Measurements from ENCODE around the gene PIMREG.
A peak's percentile ranks its signal among the peaks of the same experiment; 100 is the strongest.

The PIMREG gene

DNA sequence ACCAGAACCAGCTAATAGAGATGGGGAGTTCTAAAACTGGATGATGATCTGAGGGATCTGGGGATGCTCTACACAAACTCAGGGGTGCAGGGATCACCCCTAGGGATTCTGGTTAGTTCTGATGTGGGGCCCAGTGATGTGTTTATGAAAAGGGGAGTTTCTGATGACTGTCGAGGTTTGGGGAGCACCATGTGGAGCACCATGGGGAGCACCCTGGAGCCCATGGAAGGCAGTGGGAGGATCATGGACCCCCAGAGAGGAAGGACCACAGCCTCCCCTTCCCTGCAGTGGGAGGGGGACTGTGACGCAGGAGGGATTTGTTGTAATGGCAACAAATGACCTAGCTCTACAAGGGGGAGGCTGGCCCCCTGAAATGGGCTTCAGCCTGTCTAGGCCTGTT is 18.4 kb downstream of the PIMREG start:
- no peak for DNase-seq

DNA sequence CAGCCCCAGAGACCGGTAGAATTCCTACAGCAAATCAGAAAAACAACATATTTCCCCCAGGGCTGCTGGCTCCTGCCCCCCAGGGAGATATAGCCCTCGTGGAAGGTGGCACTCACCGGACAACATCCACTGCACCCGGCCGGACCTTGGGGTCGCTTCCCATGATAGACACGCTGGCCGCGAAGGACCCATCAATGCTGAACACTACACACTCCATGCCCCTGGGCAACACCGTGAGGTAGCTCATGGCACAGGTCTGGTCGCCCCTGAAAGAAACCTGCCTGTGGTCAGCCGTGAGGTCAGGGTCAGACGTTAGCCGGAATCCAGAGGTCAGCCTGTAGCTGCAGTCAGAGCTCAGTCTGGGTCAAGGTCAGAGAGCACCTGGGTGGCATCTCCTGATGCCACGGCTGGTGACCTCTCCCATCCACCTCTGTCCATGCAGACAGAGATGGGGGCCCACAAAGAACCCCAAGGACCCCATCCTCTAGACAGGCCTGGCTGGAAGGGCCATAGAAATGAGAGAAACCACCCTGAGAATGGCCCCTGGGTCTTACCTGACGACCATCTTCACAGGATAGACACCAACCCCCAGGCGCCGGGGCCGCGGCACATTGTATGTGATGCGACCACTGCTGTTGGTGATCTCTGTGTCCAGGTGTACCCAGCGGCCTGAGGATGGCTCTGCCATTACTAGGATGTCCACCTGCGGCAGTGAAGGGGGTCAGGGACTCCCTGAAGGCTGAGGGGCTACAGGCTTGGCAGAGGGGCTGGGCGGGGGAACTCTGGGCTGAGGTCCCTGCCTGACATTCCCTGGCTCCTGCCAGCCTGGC is 19.6 kb downstream of the PIMREG start:
- DNase-seq, result no peak

DNA sequence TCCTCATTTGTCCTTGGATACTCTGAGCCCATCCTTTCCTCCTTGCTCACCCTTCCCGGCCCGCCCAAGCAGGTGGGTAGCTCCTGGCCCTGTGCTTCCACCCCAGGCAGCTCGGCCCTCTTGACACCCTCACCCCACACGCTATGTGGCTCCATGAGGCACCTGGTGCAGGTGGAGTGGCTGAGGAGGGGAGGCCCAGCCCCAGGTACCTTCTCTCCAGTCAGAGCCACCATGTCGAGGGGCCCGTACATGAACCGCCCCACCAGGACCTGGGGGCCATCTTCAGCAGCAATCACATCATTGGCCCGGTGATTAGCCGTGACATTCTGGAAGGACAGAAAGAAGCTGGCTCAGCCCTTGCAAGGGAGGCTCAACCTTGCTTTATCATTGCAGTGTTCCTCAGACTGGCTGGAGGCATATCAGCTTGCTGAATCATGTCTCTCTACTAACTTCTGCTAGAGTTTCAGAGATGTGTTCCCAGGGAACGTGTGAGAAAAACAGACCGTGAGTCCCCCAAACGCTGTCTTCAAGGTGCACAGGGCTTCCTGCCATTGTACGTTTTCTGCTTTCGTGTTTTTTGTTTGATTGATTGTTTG is 20.3 kb downstream of the PIMREG start:
- no peak for DNase-seq

DNA sequence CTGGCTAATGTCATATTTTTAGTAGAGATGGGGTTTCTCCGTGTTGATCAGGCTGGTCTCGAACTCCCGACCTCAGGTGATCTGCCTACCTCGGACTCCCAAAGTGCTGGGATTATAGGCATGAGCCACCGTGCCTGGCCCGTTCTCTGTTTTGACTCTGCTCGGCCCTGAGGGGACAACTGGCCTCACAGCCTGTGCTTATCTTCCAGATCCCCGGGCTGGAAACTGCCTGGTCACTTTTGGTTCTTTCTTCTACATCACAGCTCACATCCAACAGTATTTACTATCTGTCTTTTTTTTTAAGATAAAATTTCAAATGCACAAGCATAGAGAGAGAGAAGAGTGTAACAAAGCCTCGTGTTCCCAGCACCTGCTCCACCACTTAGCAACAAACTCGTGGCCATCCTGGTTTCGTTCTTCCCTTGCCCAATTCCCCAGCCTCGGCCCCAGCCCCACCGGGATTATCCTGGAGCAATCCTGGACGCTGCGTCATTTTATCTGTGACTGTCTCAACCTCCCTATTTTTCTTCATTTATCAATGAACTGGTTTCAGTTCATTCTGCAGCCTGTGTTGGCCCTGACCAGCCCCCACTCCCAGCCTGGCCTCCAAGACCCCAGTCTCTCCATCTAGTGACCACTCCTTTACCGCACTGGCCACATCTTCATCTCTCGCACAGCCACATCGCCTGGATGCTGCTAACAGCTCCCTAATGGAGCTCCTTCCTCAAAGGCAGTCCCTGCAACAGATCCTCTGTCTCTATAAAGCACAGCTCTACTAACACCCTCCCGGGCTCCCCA is 21.1 kb downstream of the PIMREG start:
- DNase-seq, result no peak

DNA sequence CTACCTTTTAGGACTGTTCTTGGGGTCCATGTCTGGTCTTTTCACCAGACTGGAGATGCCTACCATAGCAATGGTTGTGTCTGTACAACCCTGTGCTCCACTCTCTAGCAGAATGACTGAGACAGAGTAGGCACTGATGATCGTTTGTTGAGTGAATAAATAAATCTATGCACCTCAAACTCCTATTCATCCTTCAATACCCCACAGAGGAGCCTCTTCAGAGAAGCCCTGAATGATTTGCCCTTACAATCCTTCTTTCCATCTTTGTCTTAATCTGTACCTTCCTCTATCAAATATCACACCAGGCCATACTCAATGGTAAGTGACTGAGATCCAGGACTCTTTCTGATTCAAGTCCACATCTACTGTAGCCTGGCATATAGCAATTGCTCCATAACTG is 23.3 kb downstream of the PIMREG start:
- no peak for DNase-seq

DNA sequence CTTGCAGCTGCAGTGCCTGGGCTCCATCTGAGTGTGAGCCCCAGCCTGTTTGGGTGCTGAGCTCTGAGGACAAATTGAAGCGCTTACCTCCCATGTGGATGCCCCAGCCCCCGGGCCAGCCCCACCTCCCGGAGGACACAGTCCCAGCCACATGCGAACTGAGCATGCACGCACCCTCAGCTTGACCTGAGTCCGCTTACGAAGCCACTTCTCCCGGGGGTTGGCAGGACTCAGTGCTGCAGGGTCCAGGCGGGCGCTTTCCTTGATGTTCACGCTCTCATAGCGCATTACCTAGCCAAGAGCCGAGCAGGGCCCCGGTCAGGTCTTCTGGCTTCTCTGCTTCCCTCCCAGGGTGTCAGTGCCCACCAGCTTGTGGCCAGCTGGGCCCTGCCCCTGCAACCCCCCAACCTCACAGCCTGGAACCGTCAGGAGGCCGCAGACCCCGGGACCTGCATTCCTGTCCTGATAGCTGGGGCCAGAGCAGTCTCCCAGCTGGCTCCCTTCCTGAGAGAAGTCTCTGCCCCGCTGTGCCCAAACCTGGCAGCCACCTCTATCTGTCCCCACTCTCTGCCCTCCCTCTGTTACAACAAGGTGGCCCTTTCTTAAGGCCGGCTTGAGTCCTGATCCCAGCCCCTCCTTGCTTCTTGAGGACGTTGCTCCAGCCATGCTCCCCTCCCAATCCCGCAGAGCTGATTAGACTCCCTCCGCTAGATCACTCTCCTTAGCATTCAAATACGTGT is 24.0 kb downstream of the PIMREG start:
- DNase-seq, result no peak

DNA sequence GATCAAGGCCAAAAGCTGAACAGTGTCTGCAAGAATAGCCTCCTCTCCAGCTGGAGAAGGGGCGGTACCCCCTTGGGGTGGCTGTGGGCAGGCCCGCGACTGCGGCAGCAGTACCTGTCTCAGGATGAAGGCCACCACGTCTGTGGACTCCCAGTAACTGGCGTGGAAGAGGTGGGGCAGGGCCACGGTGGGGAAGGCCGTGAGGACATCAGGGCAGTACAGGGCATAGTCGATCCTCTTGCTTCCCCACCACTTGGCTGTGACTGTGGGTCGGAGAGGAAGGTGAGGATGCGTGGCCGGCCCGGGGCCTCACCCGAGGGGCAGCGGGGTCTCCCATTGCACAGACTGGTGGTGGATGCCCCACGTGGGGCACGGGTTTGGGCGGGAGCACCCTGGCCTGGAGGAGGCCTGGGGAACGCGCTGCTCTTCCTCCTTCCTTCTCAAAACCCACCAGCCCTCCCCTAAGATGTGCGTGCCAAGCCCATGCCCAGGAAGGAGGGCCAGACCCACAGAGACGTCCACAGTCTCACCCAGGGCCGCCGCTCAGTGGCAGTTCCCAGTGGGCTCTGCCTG is 26.0 kb downstream of the PIMREG start:
- DNase-seq, result no peak

DNA sequence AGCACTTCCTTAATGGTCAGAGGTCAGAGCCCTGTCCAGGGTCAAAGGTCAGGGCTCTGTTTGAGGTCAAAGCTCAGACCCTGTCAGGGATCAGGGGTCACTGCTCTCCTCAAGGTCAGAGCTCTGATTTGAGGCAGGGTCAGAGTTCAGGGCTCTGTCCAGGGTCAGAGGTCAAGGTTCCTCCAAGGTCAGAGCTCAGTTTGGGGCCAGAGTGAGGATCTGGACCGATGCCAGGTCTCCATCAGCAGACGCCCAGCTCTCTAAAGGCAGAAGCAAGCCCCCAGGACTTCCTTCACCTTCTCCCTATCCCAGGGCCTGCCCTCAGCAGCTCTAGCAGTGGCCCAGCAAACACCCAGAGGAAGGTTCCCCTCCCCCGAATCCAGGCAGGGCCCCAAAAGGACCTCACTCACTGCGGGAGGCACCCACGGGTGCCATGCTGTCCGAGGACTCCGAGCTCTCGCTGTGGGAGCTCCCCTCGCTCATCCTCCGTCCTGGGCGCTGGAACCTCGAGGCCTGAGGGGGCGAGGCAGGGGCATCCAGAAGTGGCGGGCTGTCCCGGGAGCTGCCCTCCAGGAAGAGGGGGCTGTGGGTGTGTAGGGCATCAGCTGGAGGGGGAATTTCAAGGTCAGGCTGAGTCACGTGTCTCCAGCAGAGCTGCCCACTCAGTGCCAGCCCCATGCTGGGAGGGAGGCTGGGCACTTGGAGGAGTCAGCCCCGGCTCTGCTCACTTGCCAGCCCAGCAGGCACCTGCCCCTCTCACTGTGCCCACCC is 26.7 kb downstream of the PIMREG start:
- no peak for DNase-seq

DNA sequence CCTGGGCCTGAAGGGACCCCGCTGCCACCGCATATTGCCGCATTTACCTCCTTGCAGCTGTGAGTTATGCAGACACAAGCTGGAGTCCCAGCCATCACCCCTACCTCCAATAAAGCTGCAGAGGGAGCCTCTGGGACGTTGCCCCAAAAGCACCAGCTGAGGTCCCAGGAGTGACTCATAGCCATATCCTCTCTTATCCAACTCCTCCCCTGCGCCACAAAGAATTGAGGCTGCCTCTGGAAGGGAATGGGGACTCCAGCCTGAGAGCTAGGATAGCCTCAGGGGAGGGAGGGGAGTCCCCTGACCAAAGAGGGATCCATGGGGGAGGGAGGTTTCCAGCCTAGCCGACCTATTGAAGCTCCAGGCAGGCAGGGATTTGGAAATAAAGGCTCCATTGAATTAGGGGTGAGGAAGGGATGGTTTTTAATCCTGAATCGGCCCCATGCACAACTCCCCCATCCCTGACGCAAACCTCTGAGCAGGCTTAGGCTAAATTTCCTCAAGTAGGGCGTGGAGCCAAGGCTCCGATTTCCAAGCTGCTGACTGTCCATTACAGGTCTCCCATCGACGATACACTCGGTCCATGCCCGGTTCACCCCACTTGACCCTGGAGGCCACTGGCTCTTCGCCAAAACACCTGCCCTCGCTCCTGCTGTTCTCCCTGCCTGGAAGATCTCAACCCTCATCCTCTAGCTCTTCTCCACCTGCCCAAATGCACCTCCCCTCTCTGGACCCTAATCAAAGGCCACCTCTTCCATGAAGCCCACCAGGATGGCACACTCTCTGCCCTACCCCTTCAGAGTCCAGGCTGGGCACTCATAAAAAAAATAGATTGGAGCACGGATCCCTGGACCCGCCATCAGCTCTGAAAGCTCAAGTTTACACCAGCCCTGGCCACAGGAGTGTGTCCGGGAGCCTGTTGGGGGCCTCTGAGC is 27.5 kb downstream of the PIMREG start:
- no peak for DNase-seq

DNA sequence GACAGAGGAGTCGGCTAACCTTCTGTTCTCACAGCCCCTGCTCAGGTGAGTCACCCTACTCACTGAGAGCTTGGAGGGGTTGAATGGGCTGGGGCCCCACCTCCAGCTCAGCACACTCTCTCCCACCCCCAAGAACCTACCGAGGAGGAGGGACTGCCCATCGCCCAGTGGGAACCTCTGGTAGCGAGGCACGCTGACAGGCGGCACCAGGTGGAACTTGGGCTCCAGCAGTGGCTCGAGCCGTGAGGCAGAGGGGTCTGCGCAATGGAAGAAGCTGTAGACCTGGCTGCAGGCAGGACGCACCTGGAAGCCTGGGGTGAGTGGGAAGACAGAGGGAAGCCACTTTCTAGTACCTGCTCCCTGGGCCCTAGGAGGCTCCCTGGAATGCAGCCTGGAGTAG is 28.3 kb downstream of the PIMREG start:
- DNase-seq, result no peak

DNA sequence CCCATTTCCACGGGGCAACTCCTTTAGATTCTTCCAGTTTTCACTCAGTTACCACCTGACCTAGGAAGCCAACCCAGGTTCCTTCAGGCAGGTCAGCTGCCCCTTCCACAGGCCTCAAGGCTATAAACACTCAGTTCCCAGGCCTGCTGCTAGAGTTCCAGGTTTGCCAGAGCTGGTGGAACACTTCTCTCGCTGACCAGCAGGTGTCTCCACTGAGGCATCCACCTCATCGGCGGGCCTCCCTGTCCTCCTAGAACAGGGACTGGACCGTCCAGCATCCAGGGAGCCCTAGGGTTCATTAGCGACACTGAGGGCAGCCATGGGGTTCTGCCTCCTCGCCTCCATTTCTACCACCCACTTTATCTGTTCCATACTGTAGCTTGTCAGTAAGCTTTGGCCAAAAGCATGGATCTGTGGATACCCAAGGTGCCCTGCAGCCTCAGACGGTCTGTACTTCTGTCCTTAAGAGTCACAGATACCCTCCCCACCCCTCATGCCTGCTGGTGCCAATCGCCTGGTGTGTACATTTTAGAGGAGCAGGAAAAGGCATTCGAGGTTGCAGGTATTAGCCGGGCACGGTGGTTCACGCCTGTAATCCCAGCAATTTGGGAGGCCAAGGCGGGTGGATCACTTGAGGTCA is 29.0 kb downstream of the PIMREG start:
- DNase-seq, result peak; percentile 27

DNA sequence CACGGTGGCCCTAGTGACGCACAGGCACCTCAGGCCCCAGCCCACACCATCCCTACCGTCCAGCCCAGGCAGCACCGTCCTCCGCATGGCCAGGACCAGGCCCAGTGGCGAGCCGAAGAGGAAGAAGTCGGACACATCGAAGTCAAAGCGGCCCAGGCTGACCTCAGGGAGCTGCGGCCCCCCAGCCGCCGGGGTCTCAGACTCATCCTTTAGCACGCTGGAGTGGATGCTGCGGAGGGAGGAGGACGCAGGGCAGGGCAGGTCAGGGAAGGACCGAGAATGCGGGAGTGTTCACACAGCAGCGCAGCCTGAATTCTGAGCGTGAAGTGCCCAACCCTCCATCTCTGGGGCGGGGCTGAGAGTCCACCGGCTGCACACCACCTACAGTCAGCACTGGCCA is 30.1 kb downstream of the PIMREG start:
- DNase-seq, result no peak

DNA sequence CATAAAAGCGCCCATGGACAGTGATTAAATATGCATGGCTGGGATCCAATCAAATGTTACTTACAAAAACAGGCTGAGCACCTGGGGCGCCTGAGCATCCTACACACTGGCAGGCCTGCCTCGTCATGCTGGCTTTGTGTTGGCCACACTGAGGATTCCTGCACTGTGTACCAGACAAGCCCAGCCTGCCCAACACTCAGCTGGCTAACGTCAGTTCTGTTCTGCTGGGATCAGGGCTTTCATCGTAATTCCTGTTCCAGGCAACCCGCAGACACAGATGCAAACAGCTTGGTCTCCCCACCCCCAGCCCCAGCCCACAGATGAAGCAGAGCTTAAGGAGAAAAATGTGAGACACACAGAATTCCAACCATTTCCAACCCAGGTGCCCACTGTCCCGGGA is 30.7 kb downstream of the PIMREG start:
- DNase-seq, result no peak

DNA sequence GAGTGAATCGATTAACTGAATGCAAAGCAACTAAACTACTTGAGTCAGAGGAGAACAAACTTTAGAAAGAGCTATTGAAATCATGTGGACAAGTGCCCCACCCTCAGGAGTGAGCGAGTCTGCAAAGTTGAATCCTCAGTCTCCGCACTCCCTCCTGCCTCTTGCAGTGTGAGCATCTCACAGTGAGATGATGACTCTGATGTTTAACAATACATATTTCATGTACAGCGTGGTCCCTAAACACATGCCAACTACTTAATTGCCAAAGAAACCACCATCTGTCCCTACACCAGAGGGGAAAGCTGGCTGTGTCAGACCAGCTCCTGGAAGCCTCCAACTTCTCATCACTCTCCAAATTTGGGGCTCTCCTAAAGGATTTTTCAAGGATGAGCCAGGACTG is 31.2 kb downstream of the PIMREG start:
- DNase-seq, result no peak

DNA sequence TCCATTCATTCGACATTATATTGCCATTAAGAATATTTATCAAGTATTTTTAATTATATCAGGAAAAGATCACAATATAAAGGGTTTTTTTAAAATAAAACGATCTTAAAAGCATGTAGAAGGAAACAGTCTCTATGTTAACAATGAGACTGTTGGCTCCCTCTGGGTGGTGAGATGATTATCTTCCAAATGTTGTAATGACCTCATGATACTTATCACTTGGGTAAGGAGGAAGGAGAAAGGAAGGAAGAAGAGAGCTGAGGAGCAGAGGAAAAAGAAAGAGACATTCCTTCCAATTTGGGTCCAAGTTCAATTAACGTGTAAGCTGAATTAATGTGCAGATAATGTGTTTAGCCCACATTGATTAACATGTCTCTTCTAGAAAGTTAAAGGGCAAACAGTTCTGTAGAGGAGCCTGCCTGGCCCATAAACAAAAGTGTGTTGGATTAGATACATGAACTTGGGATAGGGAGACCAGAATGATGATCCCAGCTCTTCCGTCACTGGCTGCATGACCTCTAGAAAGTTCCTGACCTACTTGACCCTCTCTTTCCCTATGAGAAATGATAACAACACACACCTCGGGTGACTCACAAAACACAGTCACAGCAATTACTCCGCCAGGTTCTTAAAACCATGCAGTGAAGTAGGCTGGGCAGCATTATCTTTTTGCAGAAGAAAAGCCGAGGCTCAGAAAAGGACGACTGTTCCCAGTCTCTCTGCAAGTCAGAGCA is 32.0 kb downstream of the PIMREG start:
- DNase-seq, result no peak

DNA sequence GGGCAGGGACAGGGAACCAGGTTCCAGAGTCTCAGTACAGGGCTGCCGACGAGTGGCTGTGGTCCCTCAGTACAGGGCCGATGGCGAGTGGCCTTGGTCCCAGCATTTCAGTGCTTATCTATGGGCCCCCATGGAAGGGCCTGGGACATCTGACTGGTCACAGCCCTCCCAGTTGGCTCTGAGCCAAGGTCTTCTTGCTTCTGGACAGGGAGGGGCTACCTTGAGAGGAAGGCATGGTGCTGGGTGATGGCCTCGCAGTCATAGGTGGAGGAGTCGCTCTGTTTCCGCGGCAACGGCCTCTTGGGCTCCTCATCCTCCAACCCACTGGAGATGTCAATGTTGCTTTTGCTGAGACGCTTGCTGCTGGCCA is 32.5 kb downstream of the PIMREG start:
- no peak for DNase-seq

DNA sequence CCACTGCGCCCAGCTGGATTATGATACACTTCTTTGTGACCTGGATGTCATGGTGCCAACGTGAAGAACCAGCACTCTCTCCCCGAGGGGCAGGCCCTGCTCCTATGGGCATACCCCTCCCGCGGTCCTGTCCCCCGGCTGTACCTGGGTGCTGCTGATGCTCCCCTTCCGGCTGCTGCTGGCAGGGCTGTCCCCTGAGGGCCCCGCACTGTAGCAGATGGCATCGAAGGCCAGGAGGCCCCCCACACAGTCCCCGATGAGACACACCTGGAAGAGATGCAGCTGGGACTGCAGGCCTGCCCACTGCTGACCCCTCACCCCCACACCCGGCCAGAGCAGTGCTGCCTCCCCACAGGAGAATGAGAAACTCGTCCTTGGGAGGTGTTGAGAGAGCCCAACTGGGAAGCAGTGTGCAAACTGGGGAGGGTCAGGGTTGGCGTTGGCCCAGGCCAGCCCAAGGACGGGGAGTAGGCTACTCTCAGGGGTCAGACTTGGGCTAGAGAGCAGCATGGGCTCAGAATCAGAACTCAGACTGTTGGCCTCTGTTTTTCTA is 33.7 kb downstream of the PIMREG start:
- no peak for DNase-seq

DNA sequence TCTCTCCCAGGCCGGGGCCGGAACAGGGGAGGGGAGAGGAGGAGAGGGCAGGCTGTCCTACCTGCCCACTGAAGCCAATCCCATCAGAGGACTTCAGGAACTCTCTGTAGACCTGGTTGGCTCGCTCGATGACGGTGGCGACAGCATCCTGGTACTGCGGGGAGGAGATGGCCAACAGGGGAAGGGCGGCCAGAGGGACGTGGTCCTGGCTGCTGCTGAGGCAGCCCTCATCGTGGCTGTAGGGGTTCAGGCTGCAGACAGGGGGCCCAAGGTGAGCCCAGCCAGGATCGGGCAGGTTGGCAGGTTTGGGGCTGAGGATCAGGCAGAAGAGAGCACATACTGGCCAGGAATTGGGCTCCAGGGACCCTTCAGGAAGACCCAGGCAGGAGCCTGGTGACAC is 34.2 kb downstream of the PIMREG start:
- no peak for DNase-seq

DNA sequence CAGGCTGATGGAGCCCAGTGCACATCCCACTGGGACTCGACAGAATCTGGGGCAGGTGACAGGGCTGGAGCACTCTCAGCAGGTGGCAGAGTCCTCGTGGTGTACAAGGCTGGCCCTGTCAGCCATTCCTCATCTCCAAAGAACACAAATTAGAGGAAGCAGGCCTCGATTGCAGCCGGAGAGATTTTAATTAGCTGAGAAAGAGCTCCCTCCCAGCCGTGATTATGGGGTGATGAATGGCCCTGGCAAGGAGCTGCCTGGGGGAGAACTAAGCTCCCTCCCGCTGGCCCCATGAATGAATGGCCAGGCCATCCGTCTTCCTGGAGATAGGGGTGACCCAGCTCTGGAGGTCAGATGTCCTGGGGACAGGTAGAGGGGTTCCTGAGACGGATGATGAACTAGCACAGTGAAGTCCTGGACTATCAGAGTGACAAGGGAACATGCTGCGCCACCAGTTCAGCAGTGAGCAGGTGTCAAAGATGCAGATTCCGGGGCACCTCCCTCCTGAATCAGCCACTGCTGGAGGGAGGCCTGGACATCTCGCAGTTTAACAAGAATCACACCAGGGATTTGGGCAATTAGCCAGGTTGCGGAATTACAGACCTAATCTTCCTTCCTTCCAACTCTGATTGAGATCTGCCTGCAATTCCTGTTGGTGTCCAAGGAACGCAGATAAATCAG is 35.5 kb downstream of the PIMREG start:
- no peak for DNase-seq
